ENCODE measurements around the gene RCOR3.

The RCOR3 gene

DNA sequence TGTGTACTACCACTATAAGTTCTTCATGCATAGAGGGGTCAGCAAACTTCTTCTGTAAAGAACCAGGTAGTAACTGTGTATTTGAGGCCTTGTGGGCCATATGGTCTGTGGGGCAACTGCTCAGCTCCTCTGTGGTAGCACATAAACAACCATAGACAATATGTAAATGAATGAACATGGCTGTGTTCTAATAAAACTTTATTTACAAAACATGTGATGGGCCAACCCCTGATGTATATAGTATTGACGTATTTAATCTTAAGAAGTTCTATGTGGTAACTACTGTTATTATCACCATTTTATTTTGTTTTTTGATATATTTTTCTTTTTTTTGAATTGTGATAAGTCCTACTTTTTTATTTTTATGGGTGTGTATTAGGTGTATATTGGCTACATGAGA lies 82.8 kb downstream of the RCOR3 start:
- TF ChIP-seq, protein P1, sequence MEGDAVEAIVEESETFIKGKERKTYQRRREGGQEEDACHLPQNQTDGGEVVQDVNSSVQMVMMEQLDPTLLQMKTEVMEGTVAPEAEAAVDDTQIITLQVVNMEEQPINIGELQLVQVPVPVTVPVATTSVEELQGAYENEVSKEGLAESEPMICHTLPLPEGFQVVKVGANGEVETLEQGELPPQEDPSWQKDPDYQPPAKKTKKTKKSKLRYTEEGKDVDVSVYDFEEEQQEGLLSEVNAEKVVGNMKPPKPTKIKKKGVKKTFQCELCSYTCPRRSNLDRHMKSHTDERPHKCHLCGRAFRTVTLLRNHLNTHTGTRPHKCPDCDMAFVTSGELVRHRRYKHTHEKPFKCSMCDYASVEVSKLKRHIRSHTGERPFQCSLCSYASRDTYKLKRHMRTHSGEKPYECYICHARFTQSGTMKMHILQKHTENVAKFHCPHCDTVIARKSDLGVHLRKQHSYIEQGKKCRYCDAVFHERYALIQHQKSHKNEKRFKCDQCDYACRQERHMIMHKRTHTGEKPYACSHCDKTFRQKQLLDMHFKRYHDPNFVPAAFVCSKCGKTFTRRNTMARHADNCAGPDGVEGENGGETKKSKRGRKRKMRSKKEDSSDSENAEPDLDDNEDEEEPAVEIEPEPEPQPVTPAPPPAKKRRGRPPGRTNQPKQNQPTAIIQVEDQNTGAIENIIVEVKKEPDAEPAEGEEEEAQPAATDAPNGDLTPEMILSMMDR (IDR thresholded peaks at IDR 0.05; ENCODE audit: insufficient read depth, low read length, poor library complexity, severe bottlenecking), result no peak
- DNase-seq (ENCODE audit: extremely low read depth, insufficient read length), result no peak

DNA sequence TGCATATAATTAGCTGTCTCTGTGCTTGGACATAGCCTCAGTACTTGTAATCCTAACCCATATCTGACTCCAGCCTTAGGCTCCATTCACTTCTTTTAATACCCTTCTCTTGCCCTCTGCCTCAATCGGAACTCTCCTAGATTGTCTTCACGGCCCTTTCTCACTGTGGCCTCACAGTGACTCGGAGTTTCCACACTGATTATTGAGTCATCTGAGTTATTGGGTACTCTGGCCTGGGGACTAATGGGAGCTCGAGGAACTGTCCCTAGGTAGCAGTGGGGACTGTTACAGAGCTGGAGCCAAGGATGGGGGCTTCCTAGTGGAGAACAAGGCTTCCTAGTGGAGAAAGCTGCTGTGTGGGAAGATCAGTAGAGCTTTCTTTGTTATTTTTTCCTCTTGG lies 84.4 kb downstream of the RCOR3 start:
- no peak overlapping the region for H3K4me3 ChIP-seq (replicated peaks; ENCODE audit: low read depth, low read length)
- no peak for DNase-seq (ENCODE audit: extremely low read depth, insufficient read length)
- no peaks in the 10 kb centered on the region; the same call in none of the 2 replicates for H3K36me3 ChIP-seq (ENCODE audit: control insufficient read depth, insufficient read depth, low read length)
- no peaks in the 10 kb centered on the region for H3K27me3 ChIP-seq (replicated peaks; ENCODE audit: control insufficient read depth, insufficient read depth, low read length)
- TF ChIP-seq, protein P1 (IDR thresholded peaks at IDR 0.05; ENCODE audit: insufficient read depth, low read length, poor library complexity, severe bottlenecking), result no peak

More for the DNA sequence above, 82.8 kb downstream of the RCOR3 start:
- Histone ChIP-seq H3K4me3 (replicated peaks; ENCODE audit: low read depth, low read length) (no peak overlapping the region), H3K27me3 (replicated peaks; ENCODE audit: control insufficient read depth, insufficient read depth, low read length) (no peaks in the 10 kb centered on the region), H3K36me3 (ENCODE audit: control insufficient read depth, insufficient read depth, low read length) (peaks cover 3% of the 10 kb centered on the region)

DNA sequence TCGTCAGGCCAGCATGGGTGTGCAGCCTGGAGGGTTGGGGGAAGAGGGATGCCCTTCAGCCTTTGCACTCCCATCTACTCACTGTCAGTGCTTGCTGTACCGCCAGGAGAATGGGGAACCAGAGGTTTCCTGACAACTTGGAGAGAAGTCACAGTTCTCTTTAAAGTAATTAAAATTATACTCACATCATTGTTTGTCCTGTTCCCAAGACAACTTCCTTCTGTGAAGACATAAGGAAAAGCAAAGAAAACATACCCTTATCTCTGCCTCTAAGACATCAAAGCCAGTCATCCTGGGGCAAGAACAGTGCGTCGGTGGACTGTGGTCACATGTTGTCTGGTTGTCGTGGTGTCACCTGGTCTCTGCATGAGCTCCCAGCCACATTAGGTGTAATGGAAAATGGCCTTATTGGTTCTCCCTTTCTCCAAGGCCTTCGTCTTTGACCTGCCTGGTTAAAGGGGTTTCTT lies 85.0 kb downstream of the RCOR3 start:
- no peak for DNase-seq (ENCODE audit: extremely low read depth, insufficient read length)
- Histone ChIP-seq H3K27me3 (replicated peaks; ENCODE audit: control insufficient read depth, insufficient read depth, low read length) (no peaks in the 10 kb centered on the region), H3K4me3 (replicated peaks; ENCODE audit: low read depth, low read length) (no peak overlapping the region), H3K36me3 (ENCODE audit: control insufficient read depth, insufficient read depth, low read length) (no peaks in the 10 kb centered on the region; the same call in none of the 2 replicates)
- TF ChIP-seq, protein P1 (IDR thresholded peaks at IDR 0.05; ENCODE audit: insufficient read depth, low read length, poor library complexity, severe bottlenecking), result no peak

DNA sequence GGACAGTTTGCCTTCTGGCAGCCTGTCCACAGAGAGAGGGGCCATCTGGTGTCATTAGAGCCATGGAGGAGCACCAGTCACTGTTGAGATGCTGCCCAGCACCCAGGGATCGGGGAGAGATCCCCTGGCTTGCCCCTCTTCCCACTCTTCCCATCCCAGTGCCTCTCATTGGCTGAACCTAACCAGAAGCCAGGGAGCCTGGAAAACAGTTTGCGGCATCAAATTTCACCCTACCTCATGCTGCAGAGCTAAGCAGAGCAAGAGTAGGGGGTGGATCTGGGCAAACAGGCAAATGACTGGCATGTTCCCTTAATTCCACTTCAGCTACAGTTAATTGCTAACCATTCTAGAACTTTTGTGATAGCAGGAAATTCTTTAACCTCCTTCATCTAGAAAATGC lies 86.6 kb downstream of the RCOR3 start:
- no peak overlapping the region for H3K4me3 ChIP-seq (replicated peaks; ENCODE audit: low read depth, low read length)
- no peak for DNase-seq (ENCODE audit: extremely low read depth, insufficient read length)
- TF ChIP-seq, protein P1 (IDR thresholded peaks at IDR 0.05; ENCODE audit: insufficient read depth, low read length, poor library complexity, severe bottlenecking), result no peak
- no peaks in the 10 kb centered on the region; the same call in none of the 2 replicates for H3K36me3 ChIP-seq (ENCODE audit: control insufficient read depth, insufficient read depth, low read length)
- no peaks in the 10 kb centered on the region for H3K27me3 ChIP-seq (replicated peaks; ENCODE audit: control insufficient read depth, insufficient read depth, low read length)

DNA sequence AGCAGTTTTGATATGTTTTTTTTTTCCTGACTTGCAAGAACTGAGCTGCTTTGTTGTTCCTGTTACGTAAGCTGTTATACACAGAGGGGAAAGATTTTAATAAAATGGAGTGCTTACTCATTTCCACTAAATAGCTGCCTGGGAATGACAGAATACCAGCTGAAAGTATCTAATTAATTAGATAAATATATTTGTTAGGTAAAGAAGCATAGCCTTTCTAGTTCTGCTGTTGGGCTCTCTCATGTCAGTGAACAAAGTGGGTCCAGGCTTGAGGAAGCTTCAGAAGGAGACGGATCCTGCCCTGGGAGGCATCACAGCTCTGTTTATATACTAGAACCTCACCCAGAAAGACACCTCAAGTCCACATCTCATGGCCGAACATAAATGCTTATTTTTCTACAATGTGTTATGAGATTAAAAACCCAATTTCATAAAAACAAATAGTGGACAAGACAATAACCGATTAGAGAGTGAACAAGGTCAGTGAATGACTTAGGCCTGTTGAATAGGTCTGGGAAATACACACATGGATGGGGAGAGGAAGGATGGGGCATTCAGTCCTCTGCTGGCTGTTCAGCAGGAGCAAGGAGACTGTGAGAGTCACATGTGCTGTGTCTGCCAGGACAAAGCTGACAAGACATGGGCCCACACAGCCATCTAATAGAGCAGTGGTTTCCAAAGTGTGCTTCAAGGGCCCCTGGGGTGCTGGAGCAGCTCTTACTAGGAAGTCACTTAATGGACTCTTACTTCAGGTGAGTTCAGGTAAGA lies 88.1 kb downstream of the RCOR3 start:
- Histone ChIP-seq H3K36me3 (ENCODE audit: control insufficient read depth, insufficient read depth, low read length) (no peaks in the 10 kb centered on the region; the same call in 1 of the 2 replicates), H3K4me3 (replicated peaks; ENCODE audit: low read depth, low read length) (no peak overlapping the region), H3K27me3 (replicated peaks; ENCODE audit: control insufficient read depth, insufficient read depth, low read length) (no peaks in the 10 kb centered on the region)
- TF ChIP-seq, protein P1 (IDR thresholded peaks at IDR 0.05; ENCODE audit: insufficient read depth, low read length, poor library complexity, severe bottlenecking), result no peak
- DNase-seq (ENCODE audit: extremely low read depth, insufficient read length), result no peak
